Glutamatergic neuron (in vitro differentiated cells): Measurements from ENCODE around the gene ALPP. TPM values are rescaled to one million over a fixed set of nuclear protein-coding genes. Genes with fewer than 3 reads are reported as not detected.
"Not testable (repeated sequence)": the region's sequence is repeated elsewhere in the genome, so short reads cannot be mapped to it uniquely, and the experiment has no call there.

Source experiments
- DNase-seq: peaks from one replicate; pipeline ENCODE4 v3.0.0; 2022
- H3K27ac Mint-ChIP-seq: one replicate; pipeline ENCODE4 v1.8.0; 2020; ENCODE audit warnings: mild to moderate bottlenecking, mixed read lengths, inconsistent platforms; ENCODE audit not compliant: unreplicated experiment
- H3K27me3 Mint-ChIP-seq: one replicate; pipeline ENCODE4 v1.8.0; 2020; ENCODE audit warnings: mild to moderate bottlenecking, moderate library complexity, mixed read lengths, inconsistent platforms; ENCODE audit not compliant: unreplicated experiment
- H3K36me3 Mint-ChIP-seq: one replicate; pipeline ENCODE4 v1.8.0; 2020; ENCODE audit warnings: mild to moderate bottlenecking, mixed read lengths, inconsistent platforms; ENCODE audit not compliant: unreplicated experiment
- H3K4me1 Mint-ChIP-seq: one replicate; pipeline ENCODE4 v1.8.0; 2020; ENCODE audit warnings: mild to moderate bottlenecking, low read depth, mixed read lengths, inconsistent platforms; ENCODE audit not compliant: unreplicated experiment
- H3K4me3 Mint-ChIP-seq: one replicate; pipeline ENCODE4 v1.8.0; 2020; ENCODE audit warnings: mild to moderate bottlenecking, mixed read lengths, inconsistent platforms; ENCODE audit not compliant: unreplicated experiment
- H3K9me3 Mint-ChIP-seq: one replicate; pipeline ENCODE4 v1.8.0; 2020; ENCODE audit warnings: mild to moderate bottlenecking, moderate library complexity, mixed read lengths, inconsistent platforms; ENCODE audit not compliant: unreplicated experiment
- CTCF ChIP-seq: fragments of 200-600 bp; sonication (generic); IDR thresholded peaks from one replicate; pipeline ENCODE4 v1.5.0; 2021; ENCODE audit not compliant: partially characterized antibody, unreplicated experiment
- total RNA-seq: library from RNA; stranded (reverse); fragmentation: NEBNext Ultra II Directional; extraction: Animal tissue kit (Norgen Biotek cat#: 25700); gene quantifications from one replicate; pipeline ENCODE4 v1.2.1, GENCODE V29; 2021; ENCODE audit not compliant: unreplicated experiment

ALPP gene
- total RNA-seq, 1 donor from 2014 or later, result 0.34 TPM

- no peaks in the 10 kb centered on the region for H3K27me3 Mint-ChIP-seq
- no peaks in the 10 kb centered on the region for H3K4me1 Mint-ChIP-seq
- no peak for DNase-seq
- H3K36me3 Mint-ChIP-seq, result no peaks in the 10 kb centered on the region
- H3K4me3 Mint-ChIP-seq, result no peak overlapping the region
- peaks cover 3% of the 10 kb centered on the region for H3K9me3 Mint-ChIP-seq
- no peak for TF ChIP-seq CTCF
- H3K27ac Mint-ChIP-seq, result no peak overlapping the region
These were observed 16.9 kb upstream of the ALPP start for GRCh38 chr2:232361646-232362045.

- H3K4me1 Mint-ChIP-seq, result no peaks in the 10 kb centered on the region
- no peak for TF ChIP-seq CTCF
- peaks cover 3% of the 10 kb centered on the region for H3K9me3 Mint-ChIP-seq
- no peak overlapping the region for H3K4me3 Mint-ChIP-seq
- H3K27ac Mint-ChIP-seq, result no peak overlapping the region
- no peaks in the 10 kb centered on the region for H3K36me3 Mint-ChIP-seq
- DNase-seq, result no peak
- H3K27me3 Mint-ChIP-seq, result no peaks in the 10 kb centered on the region
These were observed 16.2 kb upstream of the ALPP start for GRCh38 chr2:232362174-232362900.

- not testable (repeated sequence) for H3K27me3 Mint-ChIP-seq, H3K4me1 Mint-ChIP-seq, H3K36me3 Mint-ChIP-seq, H3K4me3 Mint-ChIP-seq, H3K9me3 Mint-ChIP-seq, DNase-seq, H3K27ac Mint-ChIP-seq
These were observed 15.3 kb upstream of the ALPP start for GRCh38 chr2:232363064-232363783.

GRCh38 chr2:232363784-232364615, 14.6 kb upstream of the ALPP start:
- DNase-seq, result no peak
- H3K4me1 Mint-ChIP-seq, result no peaks in the 10 kb centered on the region
- no peaks in the 10 kb centered on the region for H3K27me3 Mint-ChIP-seq
- H3K27ac Mint-ChIP-seq, result no peak overlapping the region
- no peak overlapping the region for H3K4me3 Mint-ChIP-seq
- TF ChIP-seq CTCF, result no peak
- peaks cover 3% of the 10 kb centered on the region for H3K9me3 Mint-ChIP-seq
- H3K36me3 Mint-ChIP-seq, result no peaks in the 10 kb centered on the region

GRCh38 chr2:232364806-232365594, 13.6 kb upstream of the ALPP start:
- not testable (repeated sequence) for H3K4me1 Mint-ChIP-seq, H3K9me3 Mint-ChIP-seq, DNase-seq, H3K4me3 Mint-ChIP-seq, H3K36me3 Mint-ChIP-seq, H3K27me3 Mint-ChIP-seq, H3K27ac Mint-ChIP-seq
